Measurements from ENCODE around the gene PCSK9.
A peak's percentile ranks its signal among the peaks of the same experiment; 100 is the strongest.

PCSK9 gene

GRCh38 chr1:55044617-55045397, 5.5 kb downstream of the PCSK9 start:
- DNase-seq, result no peak

GRCh38 chr1:55045430-55045829, 6.1 kb downstream of the PCSK9 start:
- no peak for DNase-seq

DNA sequence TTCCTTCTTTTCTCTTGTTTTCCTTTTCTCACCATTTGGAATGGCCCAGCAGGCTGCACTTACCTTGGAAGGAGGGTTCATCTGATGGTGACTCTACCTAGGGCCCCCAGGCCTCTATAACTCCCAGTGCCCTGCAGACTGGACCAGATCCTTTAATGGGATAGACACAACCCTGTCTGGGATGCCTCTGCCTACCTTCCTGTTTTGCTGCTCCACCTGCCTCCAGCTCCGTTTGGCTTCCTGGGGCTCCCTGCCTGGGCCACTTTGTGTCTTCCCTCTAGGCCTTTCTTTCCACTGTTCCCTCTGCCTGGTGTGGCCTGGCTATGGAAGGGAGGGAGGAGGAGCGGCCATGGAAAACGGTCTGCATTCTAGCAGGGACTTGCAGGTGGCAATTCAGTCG, 7.5 kb downstream of the PCSK9 start:
- DNase-seq, result no peak

DNA sequence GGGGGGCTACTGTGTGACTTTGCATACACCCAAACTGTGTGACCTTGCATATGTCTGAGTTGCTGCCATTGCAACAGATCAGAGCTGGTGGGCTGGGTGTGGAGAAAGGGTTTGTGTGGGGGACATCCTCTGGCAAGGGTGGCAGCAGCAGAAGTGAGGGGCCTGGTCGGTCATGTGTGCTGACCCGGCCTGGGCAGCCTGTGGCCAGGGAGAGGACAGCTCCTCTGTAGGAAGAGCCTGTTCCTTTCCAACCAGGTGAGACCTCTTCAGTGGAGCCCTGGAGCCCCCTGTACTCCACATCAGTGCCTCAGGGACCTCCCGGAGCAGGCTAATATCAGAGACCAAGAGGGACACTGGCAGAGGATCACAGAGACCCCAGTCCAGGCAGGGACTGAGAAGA, 8.3 kb downstream of the PCSK9 start:
- DNase-seq, result no peak

GRCh38 chr1:55048453-55049270, 9.3 kb downstream of the PCSK9 start:
- no peak for DNase-seq

DNA sequence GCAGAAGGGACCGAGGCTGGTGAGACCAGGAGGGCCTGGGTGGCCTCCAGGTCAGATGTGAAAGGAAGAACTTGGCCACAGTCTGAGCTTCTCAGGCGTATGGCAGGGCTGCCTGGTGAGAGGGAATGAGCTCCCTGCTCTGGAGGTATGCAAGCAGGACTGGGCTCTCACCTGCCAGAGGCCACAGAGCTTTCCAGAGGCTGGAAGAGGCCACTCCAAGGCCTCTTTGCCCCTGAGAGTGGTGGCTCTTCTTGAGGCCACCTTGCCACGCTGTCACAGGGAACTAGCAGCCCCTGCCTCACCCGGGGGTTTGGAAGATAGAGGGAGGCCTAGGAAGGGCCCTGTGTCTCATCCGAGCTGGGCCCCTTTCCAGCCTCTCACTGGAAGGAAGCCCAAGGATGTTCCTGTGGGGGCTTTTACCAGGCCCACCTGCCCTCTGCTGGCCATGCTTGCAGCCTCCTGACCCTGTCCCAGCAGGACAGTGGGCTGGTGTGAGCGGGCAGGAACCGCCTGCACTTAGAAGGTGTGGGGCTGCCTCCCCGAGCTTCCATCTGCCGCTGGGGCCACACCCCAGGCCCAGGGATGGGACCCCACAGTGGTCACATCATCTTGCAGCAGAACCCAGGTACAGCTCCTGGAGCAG, 10.0 kb downstream of the PCSK9 start:
- no peak for DNase-seq

GRCh38 chr1:55049914-55050278, 10.5 kb downstream of the PCSK9 start:
- no peak for DNase-seq

DNA sequence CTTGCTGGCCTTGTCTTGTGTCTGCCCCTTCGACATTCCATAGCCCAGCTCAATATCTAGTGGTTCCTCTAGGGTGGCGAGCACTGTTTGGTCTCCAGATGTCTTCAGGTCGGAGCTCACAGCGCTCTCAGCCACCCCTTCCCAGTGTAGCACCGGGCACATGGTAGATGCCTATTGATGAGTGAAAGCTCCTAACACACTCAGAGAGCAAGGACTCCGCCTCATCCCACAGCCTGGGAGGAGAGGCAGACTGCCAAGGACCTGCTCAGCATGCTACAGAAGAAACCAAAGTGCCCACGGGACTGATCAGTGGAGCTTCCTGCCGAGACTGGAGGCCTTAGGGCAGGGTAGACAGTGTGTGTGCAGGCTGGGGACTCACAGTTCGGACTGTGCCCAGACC, 10.9 kb downstream of the PCSK9 start:
- DNase-seq, result no peak

DNA sequence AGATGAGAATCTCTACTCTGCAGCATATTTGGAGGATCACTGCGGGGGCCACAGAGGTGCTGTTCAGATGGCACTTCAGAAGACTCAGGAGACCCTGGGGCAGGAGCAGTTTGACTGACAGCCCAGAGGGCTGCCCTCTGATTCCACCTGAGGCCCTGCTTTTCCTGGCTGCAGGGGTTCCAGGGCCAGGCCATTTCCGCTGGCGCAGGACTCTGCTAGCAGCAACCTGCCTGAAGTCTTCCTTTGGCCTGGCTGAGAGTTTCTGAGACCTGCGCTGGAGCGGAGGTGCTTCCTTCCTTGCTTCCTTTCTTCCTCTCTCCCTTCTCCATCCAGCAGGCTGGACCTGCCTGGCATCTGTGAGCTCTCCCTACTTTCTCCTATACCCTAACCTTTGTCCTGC, 11.8 kb downstream of the PCSK9 start:
- no peak for DNase-seq

GRCh38 chr1:55051621-55052020, 12.3 kb downstream of the PCSK9 start:
- no peak for DNase-seq

DNA sequence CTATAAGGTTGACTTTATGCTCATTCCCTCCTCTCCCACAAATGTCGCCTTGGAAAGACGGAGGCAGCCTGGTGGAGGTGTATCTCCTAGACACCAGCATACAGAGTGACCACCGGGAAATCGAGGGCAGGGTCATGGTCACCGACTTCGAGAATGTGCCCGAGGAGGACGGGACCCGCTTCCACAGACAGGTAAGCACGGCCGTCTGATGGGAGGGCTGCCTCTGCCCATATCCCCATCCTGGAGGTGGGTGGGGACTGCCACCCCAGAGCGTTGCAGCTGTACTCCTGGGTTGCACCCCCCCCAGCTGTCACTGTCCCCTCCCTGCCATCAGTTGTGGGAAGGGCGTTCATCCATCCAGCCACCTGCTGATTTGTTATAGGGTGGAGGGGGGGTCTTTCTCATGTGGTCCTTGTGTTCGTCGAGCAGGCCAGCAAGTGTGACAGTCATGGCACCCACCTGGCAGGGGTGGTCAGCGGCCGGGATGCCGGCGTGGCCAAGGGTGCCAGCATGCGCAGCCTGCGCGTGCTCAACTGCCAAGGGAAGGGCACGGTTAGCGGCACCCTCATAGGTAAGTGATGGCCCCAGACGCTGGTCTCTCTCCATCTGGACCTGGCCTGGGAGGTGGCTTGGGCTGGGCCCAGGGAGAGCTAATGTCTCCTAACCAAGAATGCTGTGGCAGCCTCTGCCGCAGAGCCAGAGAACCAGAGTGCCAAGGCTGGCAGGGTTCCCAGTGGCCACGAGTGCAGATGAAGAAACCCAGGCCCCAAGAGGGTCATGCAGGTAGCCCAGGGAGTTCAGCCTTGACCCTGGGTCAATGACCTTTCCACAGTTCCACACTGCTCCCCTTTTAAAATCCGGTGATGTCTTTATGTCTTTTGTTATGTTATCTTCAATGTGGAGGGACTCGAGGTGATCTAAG, 13.1 kb downstream of the PCSK9 start:
- DNase-seq, result no peak

DNA sequence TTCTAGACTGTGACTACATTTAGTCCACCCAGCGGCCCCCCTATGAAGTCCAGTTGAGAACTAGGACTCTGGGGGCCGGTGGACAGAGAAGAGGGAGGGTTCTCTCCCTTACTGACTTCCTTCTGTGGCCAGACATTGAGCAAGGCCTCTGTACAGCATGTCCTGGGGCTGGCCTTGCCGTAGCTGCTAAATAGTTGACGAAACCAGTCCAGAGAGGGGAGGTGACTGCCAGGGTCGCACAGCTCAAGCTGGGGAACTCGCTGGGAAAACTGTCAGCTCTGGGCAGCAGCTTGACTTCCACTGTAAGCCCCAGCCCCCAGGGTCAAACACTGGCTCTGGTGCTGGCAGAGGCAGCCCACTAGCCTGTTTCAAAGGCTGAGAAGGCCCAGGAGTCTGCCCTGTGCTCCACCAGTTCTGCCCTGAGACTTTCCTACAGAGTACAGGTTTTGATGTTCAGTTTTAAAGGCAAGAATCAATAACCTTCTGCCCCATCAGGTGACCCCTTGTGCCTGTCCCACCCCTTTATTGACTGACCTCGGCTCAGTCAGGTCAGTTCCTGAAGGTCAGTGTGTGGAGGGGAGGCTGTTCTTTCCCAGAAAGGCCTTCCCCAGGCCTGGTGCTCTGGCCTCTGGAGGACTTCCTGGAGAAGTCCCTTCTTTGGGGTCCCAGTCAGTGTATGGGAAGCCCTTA, 14.1 kb downstream of the PCSK9 start:
- no peak for DNase-seq

GRCh38 chr1:55054396-55054795, 15.0 kb downstream of the PCSK9 start:
- DNase-seq, result no peak

- DNase-seq, result no peak
These were observed 15.9 kb downstream of the PCSK9 start for GRCh38 chr1:55055084-55055882.

GRCh38 chr1:55055951-55056631, 16.7 kb downstream of the PCSK9 start:
- peak; percentile 2 for DNase-seq

DNA sequence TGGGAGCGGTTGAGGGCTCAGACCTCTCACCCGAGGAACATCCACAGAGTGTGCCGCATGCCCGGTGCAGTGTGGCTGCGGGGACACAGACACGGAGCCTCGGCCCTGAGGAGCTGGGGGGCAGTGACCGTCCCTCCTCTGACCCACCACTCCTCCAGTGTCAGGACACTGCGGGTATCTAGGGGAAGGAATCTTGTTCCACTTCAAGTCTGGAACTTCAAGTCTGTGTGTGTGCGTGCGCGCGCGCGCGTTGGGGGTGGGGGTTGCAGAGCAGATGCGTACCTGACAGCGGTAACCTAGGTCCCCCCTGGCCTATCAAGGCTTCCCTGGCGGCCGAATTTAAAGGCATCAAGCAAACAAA, 17.3 kb downstream of the PCSK9 start:
- DNase-seq, result peak; percentile 25

DNA sequence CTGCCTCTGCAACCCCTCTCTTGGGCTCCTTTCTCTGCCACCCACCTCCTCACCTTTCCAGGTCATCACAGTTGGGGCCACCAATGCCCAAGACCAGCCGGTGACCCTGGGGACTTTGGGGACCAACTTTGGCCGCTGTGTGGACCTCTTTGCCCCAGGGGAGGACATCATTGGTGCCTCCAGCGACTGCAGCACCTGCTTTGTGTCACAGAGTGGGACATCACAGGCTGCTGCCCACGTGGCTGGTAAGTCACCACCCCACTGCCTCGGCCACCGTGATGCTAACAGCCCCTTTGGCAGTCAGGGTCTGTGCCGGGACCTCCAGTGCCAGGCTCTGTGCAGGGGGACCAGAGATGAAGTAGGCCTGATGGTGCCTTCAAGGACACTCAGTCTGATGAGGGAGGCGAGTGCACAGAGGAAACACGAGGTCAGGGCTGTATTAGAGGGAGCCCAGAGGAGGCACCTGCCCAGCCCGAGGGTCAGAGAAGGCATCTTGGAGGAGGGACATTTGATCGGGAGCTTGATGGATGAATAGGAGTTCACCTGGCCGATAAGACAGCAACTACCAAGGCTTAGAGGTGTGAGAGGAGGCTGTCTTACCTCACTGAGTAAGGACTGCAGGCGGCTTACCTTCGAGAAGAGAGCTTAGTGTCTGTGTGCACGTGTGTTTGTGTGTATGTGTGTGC, 18.1 kb downstream of the PCSK9 start:
- DNase-seq, result peak; percentile 32

DNA sequence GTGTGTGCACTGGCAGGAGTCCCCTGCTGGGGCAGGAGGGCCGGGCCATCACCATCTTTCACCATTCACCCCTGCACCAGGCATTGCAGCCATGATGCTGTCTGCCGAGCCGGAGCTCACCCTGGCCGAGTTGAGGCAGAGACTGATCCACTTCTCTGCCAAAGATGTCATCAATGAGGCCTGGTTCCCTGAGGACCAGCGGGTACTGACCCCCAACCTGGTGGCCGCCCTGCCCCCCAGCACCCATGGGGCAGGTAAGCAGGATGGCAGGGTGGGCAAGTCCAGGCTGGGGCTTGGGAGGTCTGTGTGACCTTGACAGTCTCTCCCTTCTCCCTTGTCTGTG, 18.6 kb downstream of the PCSK9 start:
- DNase-seq, result peak; percentile 7

DNA sequence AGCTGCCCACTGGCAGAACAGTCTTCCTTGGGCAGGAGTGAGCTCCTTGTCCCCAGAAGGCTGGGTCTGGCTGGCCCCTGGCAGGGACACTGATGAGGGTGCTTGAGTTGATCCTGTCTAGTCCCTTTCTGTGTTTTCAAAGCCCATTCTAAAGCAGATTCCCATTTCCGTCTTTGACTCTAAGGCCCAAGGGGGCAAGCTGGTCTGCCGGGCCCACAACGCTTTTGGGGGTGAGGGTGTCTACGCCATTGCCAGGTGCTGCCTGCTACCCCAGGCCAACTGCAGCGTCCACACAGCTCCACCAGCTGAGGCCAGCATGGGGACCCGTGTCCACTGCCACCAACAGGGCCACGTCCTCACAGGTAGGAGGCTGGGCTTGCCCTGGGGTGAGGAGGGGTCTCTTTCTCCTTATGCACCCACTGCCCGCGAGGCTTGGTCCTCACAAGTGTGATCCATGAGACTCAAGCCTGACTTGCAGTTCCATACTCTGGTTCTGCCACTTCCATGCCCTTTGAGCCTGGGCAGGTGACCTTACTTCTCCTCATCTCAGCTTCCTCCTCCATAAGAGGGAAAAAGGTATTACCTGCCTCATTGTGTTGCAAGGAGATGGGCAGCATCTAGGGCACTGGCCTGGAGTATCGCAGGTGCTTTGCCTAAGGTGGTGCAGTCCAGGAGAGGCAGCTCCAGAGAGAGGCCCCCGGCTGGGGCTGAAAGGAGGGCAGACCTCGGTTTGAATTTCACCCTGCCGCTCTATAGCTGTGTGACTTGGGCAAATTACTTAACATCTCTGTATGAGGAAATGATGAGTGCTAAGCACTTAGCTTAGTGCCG, 20.2 kb downstream of the PCSK9 start:
- peak; percentile 27 for DNase-seq
